Adrenal gland (tissue), 12 donors: ENCODE measurements around the gene DNMT1. TPM values are rescaled to one million over a fixed set of nuclear protein-coding genes. Genes with fewer than 3 reads are reported as not detected.

Experiments used
- DNase-seq, 7 donors: peaks; one replicate each; pipeline ENCODE4 v3.0.0-alpha.2; 2019 to 2020
- H3K27ac ChIP-seq, 5 donors: fragments of 200-600 bp; sonication (generic) in 4 of 5; 1 replicate in 3 of 5; 2 replicates in 2 of 5; pipeline versions ENCODE4 v1.5.1 to v1.8.0; 2016 to 2020; ENCODE audit warnings: mild to moderate bottlenecking in 1 of 5
- H3K27me3 ChIP-seq: fragments of 200-600 bp; 2 replicates; pipeline ENCODE4 v1.8.0; 2021
- H3K36me3 ChIP-seq, 2 donors: fragments of 200-600 bp; replicated peaks in 1 of 2; 1 replicate in 1 of 2; 2 replicates in 1 of 2; pipeline versions ENCODE4 v1.5.1 to v1.8.0; 2018 to 2022
- H3K4me1 ChIP-seq, 2 donors: fragments of 200-600 bp; replicated peaks in 1 of 2; 1 replicate in 1 of 2; 2 replicates in 1 of 2; pipeline versions ENCODE4 v1.5.1 to v1.8.0; 2018 to 2021
- H3K4me3 ChIP-seq, 4 donors: fragments of 200-600 bp; sonication (generic) in 3 of 4; one replicate each; pipeline ENCODE4 v1.5.1; 2016 to 2018
- H3K9me3 ChIP-seq, 3 donors: fragments of 200-600 bp; sonication (generic) in 1 of 3; replicated peaks in 1 of 3; 1 replicate in 2 of 3; 2 replicates in 1 of 3; pipeline versions ENCODE4 v1.5.1 to v1.8.0; 2016 to 2021
- CTCF ChIP-seq, 6 experiments: fragments of 450-650 bp in 4 of 6; fragments of 200-600 bp in 2 of 6; sonication (generic) in 1 of 6; IDR thresholded peaks; 1 replicate in 5 of 6; 2 replicates in 1 of 6; pipeline versions ENCODE4 v1.5.1 to v1.8.0; 2016 to 2021; ENCODE audit warnings: antibody characterized with exemption in 6 of 6, mild to moderate bottlenecking in 2 of 6, moderate library complexity in 1 of 6
- POLR2A ChIP-seq, 2 donors: fragments of 450-650 bp; IDR thresholded peaks; one replicate each; pipeline ENCODE4 v1.6.1; 2017; ENCODE audit warnings: antibody characterized with exemption in 2 of 2, mild to moderate bottlenecking in 2 of 2, moderate library complexity in 1 of 2
- WGBS, 4 donors: extraction: QIAGEN DNeasy Blood & Tissue Kit in 2 of 4; methylation state at CpG; one replicate each; pipeline versions ENCODE4 v1.1.5 to v1.1.7; 2013 to 2017; 5-methylcytosine and 5-hydroxymethylcytosine counted together
- intact Hi-C, 2 donors: fragments of 100-400 bp; cut with DNase I; formaldehyde crosslinking; loops; one replicate each; pipeline versions ENCODE4 v1.14.1 to v1.15.0; 2022 to 2023
- polyA plus RNA-seq, 3 donors: library from polyadenylated mRNA; stranded (reverse); fragments of 200-250 nt in 2 of 3; fragments of 350-450 nt in 1 of 3; fragmentation: Illumina TruSeq in 1 of 3; extraction: RNeasy Lipid Tissue Mini Kit (QIAGEN cat#74804) in 1 of 3; gene quantifications; one replicate each; pipeline ENCODE4 v1.2.3, GENCODE V29; 2013 to 2014
- total RNA-seq, 9 donors: library from RNA; depleted of rRNA in 4 of 9; stranded (reverse); fragments of >200 nt in 4 of 9; fragments of 120-200 nt in 1 of 9; fragmentation: NEBNext Ultra II Directional in 1 of 9; extraction: Animal tissue kit (Norgen Biotek cat#: 25700) in 1 of 9; gene quantifications; one replicate each; pipeline versions ENCODE4 v1.1.0 to v1.2.4, GENCODE V29; 2013 to 2023
- donor health status: healthy with polysubstance abuse.
- donor health status: Bipolar disorder and iron deficiency.
- donor health status: DM: yes; HTN: yes; CAD: no.
- donor health status: DM: no; HTN: no; CAD: no.
- donor health status: DM: no; HTN: no; CAD: no.
- donor health status: DM: yes; HTN: yes; CAD: no.

DNMT1 gene
- total and polyA plus RNA-seq, 12 donors, result 23.6 to 49.7 (median 36.1) TPM

GRCh38 chr19:10104665-10105508, 89.9 kb downstream of the DNMT1 start:
- DNase-seq, result peak in 1 of 7 donors; percentile 38
- WGBS, 4 donors, result 48 to 68% (median 58%) methylated on average over 8 to 15 of the region's 15 CpGs
- H3K9me3 ChIP-seq, result no peaks in the 10 kb centered on the region
- H3K36me3 ChIP-seq, result peaks cover 0 to 27% of the 10 kb centered on the region in 2 donors
- no peak for TF ChIP-seq POLR2A (IDR thresholded peaks at IDR 0.05)
- no peak for TF ChIP-seq CTCF (IDR thresholded peaks at IDR 0.05)
- H3K27me3 ChIP-seq, result no peaks in the 10 kb centered on the region
- H3K4me1 ChIP-seq, result peaks cover 8 to 15% of the 10 kb centered on the region in 2 donors
- intact Hi-C loops, result no loop called here
- H3K4me3 ChIP-seq, result no peak overlapping the region
- H3K27ac ChIP-seq, result no peak overlapping the region

- Histone ChIP-seq H3K36me3 (peaks cover 0 to 20% of the 10 kb centered on the region in 2 donors), H3K4me3 (no peak overlapping the region), H3K4me1 (peaks cover 8 to 15% of the 10 kb centered on the region in 2 donors), H3K9me3 (no peaks in the 10 kb centered on the region), H3K27ac (no peak overlapping the region), H3K27me3 (no peaks in the 10 kb centered on the region)
- TF ChIP-seq POLR2A (IDR thresholded peaks at IDR 0.05), result no peak
- TF ChIP-seq CTCF (IDR thresholded peaks at IDR 0.05), result no peak
- DNase-seq, result no peak
- intact Hi-C loops, result no loop called here
Measured at GRCh38 chr19:10104130-10104513, 90.6 kb downstream of the DNMT1 start.

- Histone ChIP-seq H3K27ac (no peak overlapping the region), H3K36me3 (peaks cover 0 to 7% of the 10 kb centered on the region in 2 donors), H3K4me1 (peaks cover 8 to 15% of the 10 kb centered on the region in 2 donors), H3K9me3 (no peaks in the 10 kb centered on the region), H3K27me3 (no peaks in the 10 kb centered on the region), H3K4me3 (no peak overlapping the region)
- 59 to 73% (median 65%) methylated on average over 3 to 7 of the region's 7 CpGs for WGBS, 4 donors
- intact Hi-C loops, result no loop called here
- TF ChIP-seq POLR2A (IDR thresholded peaks at IDR 0.05) (no peak), CTCF (IDR thresholded peaks at IDR 0.05) (no peak)
- DNase-seq, result no peak
Measured at GRCh38 chr19:10102787-10103236, 91.9 kb downstream of the DNMT1 start.

- Histone ChIP-seq H3K36me3 (no peaks in the 10 kb centered on the region), H3K4me1 (peaks cover 8 to 11% of the 10 kb centered on the region in 2 donors), H3K27ac (no peak overlapping the region), H3K27me3 (no peaks in the 10 kb centered on the region), H3K4me3 (no peak overlapping the region), H3K9me3 (no peaks in the 10 kb centered on the region)
- TF ChIP-seq POLR2A (IDR thresholded peaks at IDR 0.05) (no peak), CTCF (IDR thresholded peaks at IDR 0.05) (no peak)
- intact Hi-C loops, result no loop called here
- no peak for DNase-seq
- WGBS, 4 donors, result 73 to 84% (median 79%) methylated on average over 4 to 5 of the region's 5 CpGs
Measured at GRCh38 chr19:10100163-10100785, 94.5 kb downstream of the DNMT1 start.
